Stimulated activated effector memory CD8-positive, alpha-beta T cell treated with anti-CD3 and anti-CD28 coated beads, Interleukin-12 subunit alpha, Interleukin-12 subunit beta, amount 100 ng/mL, for 72 hours (primary cell): Measurements from ENCODE around the gene MFRP.
"Not testable (repeated sequence)": the region's sequence is repeated elsewhere in the genome, so short reads cannot be mapped to it uniquely, and the experiment has no call there.

Experiments
- ATAC-seq: fragments of 150-1000 bp; cut with Tn5 transposase; 2 replicates; pipeline ENCODE4 v1.10.0; 2021
- DNase-seq, 2 donors: peaks; one replicate each; pipeline ENCODE4 v3.0.0; 2021 to 2022; ENCODE audit warnings: low spot score in 2 of 2
- H3K27ac Mint-ChIP-seq: one replicate; pipeline ENCODE4 v1.8.0; 2022; ENCODE audit warnings: mild to moderate bottlenecking, mixed read lengths
- H3K36me3 Mint-ChIP-seq: one replicate; pipeline ENCODE4 v1.8.0; 2022; ENCODE audit warnings: mild to moderate bottlenecking, mixed read lengths
- H3K4me1 Mint-ChIP-seq: one replicate; pipeline ENCODE4 v1.8.0; 2022; ENCODE audit warnings: mixed read lengths
- H3K4me3 Mint-ChIP-seq: one replicate; pipeline ENCODE4 v1.8.0; 2022; ENCODE audit warnings: mild to moderate bottlenecking, mixed read lengths
- H3K9me3 Mint-ChIP-seq: one replicate; pipeline ENCODE4 v1.8.0; 2022; ENCODE audit warnings: mixed read lengths

The MFRP gene

DNA sequence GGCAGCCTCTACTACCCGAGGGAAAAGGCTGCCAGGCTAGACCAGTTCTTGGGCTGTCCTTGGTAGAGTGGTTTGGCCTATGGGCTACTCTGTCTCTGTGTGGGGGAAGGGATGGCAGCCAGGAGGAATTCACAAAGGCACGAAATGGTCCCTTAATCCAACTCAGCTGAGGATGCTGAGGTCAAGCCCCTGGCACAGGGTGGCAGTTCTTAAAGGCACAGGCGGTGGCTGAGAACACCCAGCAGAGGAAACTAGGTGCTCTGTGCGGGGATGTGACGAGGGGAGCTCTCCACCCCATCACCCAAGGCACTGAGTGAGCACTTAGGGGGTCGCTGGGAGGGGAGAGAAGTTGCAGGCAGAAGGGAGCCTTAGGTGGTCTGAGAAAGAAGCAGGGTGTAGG is at the start of gene MFRP:
MFRP (minus strand) TSS at position 101 of the 400 bp plus-strand sequence. CDS start 192 bp downstream, outside the sequence.
- Mint-ChIP-seq H3K9me3 (no peaks in the 10 kb centered on the region), H3K4me1 (peaks cover 5% of the 10 kb centered on the region), H3K36me3 (peaks cover 9% of the 10 kb centered on the region), H3K27ac (peak within 1 kb of the TSS; percentile 63), H3K4me3 (no peak within 1 kb of the TSS)
- DNase-seq (no peak), ATAC-seq (no peak)

DNA sequence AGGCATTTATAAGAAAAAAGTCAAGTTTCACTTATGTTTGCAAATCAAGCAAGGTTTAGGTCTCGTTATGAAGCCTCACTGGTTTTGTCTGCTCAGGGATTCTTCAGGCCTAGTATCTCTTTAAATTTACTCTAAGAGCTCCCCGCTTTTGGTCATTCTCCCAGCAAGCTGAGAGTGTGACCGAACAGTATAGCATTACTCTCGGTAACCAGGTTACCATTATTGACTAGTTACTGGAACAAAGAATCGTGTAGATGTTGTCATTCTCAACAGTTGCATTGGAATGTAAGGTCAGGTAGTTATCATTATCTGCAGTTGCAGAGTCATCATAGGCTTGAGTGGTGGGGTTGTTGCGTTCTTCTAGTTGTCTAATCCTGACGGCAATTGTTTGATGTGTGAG is 44.8 kb upstream of the MFRP start:
- DNase-seq: no peak
- Mint-ChIP-seq H3K4me3 (no peak overlapping the region), H3K36me3 (no peaks in the 10 kb centered on the region), H3K4me1 (no peaks in the 10 kb centered on the region), H3K9me3 (no peaks in the 10 kb centered on the region), H3K27ac (no peak overlapping the region)
- no peak for ATAC-seq

DNA sequence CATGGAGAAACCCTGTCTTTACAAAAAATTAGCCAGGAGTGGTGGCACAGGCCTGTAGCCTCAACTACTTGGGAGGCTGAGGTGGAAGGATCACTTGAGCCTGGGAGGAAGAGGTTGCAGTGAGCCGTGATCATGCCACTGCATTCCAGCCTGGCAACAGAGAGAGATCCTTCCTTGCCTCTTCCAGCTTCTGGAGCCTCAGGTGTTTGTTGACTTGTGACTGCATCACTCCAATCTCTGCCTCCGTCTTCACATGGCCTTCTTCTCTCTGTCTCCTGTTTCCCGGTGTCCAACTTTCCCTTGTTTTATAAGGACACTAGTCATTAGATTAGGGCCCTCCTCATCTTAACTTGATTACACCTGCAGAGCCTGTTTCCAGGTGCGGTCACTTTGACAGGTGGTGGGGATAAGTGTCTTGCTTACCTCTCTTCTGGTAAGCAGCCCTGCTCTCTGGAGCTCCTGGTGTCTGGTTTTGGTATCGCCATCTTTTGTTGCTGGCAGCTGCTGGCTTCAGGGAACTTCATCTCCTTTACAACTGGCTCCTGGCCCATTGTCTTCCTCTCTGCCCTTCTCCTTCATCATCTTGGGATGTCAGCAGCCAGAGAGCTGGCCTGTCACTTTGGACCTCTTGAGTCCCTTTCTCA is 43.2 kb upstream of the MFRP start:
- no peak for DNase-seq
- Mint-ChIP-seq H3K36me3 (no peaks in the 10 kb centered on the region), H3K9me3 (no peaks in the 10 kb centered on the region), H3K4me3 (no peak overlapping the region), H3K4me1 (no peaks in the 10 kb centered on the region), H3K27ac (no peak overlapping the region)
- no peak for ATAC-seq

DNA sequence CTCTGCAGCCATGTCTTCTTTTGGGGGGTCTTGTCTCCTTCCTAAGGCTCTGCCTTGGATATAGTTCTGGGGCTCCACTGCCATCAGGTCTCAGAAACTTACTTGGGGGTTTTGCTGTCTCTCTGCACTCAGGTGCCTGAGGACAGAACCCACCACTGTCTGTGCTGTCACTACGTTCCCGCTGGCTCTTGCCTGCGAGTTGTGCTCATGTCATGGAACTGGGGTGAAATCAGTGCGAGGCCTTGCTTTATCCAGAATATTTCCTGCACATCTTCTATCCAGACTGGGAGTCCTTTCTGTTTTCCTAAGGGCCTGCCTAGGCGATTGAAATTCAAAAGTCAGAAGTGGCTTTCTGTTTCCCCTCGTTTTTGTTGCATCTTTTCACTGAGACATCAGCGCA is 41.6 kb upstream of the MFRP start:
- DNase-seq: no peak
- no peaks in the 10 kb centered on the region for H3K4me1 Mint-ChIP-seq
- no peaks in the 10 kb centered on the region for H3K36me3 Mint-ChIP-seq

DNA sequence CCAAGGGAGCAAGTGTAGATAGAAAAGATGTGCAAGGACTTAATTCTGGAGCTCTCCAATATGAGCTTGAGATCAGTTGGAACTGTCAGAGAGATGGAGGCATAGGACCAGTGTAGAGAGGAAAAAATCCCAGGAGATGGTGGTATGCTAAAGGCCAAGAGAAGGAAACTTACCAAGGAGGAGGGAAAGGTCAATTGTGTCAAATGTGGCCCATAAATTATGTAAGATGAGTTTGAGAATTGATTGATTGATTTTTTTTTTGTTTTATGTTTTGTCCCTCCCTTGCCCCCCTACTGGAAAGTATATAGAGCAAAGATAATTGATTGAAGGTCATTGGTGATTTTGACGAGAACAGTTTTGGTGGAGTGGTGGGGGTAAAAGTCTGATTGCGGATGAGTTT is 37.8 kb upstream of the MFRP start:
- no peak overlapping the region for H3K4me3 Mint-ChIP-seq
- no peaks in the 10 kb centered on the region for H3K4me1 Mint-ChIP-seq
- no peak overlapping the region for H3K27ac Mint-ChIP-seq
- ATAC-seq (no peak), DNase-seq (no peak)
- H3K9me3 Mint-ChIP-seq: no peaks in the 10 kb centered on the region
- H3K36me3 Mint-ChIP-seq: no peaks in the 10 kb centered on the region

More for the DNA sequence above, 41.6 kb upstream of the MFRP start:
- no peaks in the 10 kb centered on the region for H3K9me3 Mint-ChIP-seq
- no peak overlapping the region for H3K4me3 Mint-ChIP-seq
- no peak overlapping the region for H3K27ac Mint-ChIP-seq
- ATAC-seq: no peak

DNA sequence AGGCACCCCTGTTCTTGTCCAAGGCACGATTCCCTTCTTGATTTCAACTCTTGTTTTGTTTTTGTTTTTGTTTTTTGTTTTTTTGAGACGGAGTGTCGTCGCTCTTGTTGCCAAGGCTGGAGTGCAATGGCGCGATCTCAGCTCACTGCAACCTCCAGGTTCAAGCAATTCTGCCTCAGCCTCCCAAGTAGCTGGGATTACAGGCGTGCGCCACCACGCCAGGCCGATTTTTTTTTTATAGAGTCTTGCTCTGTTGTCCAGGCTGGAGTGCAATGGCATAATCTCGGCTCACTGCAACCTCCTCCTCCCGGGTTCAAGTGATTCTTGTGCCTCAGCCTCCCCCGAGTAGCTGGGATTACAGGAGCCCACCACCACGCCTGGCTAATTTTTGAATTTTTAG is 36.0 kb upstream of the MFRP start:
- H3K27ac Mint-ChIP-seq, ATAC-seq, H3K9me3 Mint-ChIP-seq, H3K36me3 Mint-ChIP-seq, DNase-seq, H3K4me1 Mint-ChIP-seq, H3K4me3 Mint-ChIP-seq: not testable (repeated sequence)

DNA sequence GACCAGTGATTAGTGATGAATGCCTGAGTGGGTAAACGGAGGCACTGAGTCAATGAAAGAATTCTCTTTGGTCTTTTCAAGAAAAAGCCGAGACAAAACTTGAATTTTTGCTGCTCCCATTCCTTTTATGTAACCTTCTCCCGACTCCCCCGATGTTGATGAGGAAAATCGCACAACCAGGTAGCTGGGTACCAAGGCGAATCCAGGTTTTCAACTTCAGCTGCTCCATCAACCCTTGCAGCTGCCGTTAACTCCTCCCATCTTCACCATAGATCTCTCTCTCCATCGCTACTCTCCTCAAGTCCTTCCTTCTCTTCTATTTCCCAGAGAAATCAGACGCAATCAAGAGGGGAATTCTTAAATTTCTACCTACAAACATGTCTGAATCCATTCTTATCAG is 35.6 kb upstream of the MFRP start:
- Mint-ChIP-seq H3K4me1 (no peaks in the 10 kb centered on the region), H3K27ac (no peak overlapping the region), H3K36me3 (no peaks in the 10 kb centered on the region), H3K4me3 (no peak overlapping the region), H3K9me3 (no peaks in the 10 kb centered on the region)
- ATAC-seq (no peak), DNase-seq (no peak)

DNA sequence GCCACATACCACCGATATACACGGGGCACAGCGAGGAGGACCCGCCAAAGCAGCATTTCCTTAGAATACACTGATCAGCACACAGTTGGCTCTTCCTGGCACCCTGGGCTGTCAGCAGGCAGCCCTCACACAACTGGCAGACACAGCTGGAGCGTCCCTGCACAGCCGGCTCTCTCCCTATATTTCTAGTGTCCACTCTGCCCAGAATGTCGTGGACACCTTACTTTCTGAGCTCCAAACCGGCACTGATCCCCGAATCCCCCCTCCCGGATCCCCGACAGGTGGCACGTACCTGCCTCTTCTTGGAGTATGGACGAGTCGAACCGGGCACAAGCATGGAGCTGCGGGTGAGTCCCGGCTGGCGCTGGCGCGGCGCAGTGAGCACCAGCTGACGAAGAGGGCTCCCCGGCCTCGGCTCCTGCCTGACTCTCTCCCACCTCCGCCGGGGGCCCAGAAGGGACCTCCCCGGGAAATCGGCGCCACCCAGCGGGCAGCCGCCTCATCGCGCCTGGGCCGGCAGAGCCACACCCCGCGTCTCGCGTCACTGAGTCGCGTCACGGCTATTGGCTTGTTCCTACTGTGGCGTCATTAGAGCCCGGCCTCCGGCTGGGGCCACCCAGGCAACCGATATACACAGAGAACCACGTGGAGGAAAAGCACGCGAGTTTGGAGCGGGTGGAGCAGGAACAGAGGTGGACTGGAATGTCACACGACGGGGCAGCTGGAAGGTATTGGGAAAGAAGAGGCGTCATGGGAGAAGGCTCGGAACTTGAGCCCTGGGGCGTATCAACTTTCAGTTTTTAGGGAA is 34.9 kb upstream of the MFRP start, which contains the start of gene USP2:
USP2 (minus strand) TSS at position 510 of the 808 bp plus-strand sequence. CDS start 8,210 bp downstream, outside the sequence.
- no peak within 1 kb of the TSS for H3K4me3 Mint-ChIP-seq
- peak; percentile 98 to 100 for DNase-seq
- ATAC-seq: peak; percentile 98
- no peak within 1 kb of the TSS for H3K27ac Mint-ChIP-seq
- no peaks in the 10 kb centered on the region for H3K36me3 Mint-ChIP-seq
- H3K9me3 Mint-ChIP-seq: no peaks in the 10 kb centered on the region
- H3K4me1 Mint-ChIP-seq: no peaks in the 10 kb centered on the region

DNA sequence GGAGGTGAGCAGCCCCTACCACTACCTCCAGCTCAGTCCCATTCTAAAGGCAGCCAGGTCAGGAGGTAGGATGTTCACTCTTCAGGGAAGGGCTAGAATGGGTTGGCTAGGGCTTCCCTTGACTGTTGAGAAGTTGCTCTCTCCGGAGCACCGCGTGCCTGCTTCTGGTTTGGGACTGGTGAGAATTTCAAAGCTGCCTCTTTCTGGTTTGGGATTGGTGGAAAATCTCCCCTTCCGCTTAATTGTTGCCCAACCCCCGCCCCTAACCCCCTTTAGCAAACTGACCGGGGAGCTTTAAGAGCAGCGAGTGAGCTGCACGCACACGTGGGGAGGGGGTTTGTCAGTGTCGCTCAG is 34.3 kb upstream of the MFRP start:
- ATAC-seq (no peak), DNase-seq (no peak)
- no peak overlapping the region for H3K27ac Mint-ChIP-seq

DNA sequence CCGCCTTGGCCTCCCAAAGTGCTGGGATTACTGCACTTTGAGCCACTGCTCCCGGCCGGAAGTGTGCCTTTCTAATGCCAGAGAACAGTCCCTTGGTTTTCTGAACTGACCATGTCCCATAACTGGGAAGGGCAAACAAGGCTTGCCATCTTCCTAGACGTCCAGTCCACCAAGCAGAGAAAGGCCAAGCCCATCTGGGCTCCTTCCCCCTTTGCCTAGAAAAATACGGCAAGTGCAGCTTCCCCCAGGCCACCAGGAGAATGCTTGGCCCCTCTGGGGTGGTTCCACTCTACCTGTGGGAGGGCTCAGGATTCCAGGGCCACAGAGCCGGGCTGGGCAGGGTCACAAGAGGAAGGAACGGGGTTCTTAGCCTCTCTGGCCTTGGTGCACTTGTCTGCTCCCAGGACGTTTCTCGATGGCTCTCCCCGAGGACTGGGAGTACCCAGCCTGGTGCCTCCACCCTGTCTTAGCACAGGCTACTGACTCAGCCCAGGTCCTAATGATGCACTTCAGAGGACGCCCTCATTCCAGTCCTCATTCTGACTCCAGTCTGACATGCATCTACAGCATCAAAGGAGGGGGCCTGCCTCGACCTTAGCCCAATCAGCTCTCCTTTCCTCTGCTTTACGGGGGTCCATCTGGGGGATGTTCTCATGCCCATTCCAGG is 33.8 kb upstream of the MFRP start:
- Mint-ChIP-seq H3K4me3 (no peak overlapping the region), H3K4me1 (no peaks in the 10 kb centered on the region), H3K27ac (no peak overlapping the region), H3K9me3 (no peaks in the 10 kb centered on the region), H3K36me3 (no peaks in the 10 kb centered on the region)
- ATAC-seq (no peak), DNase-seq (peak in 1 of 2 donors; percentile 53)

More for the DNA sequence above, 34.3 kb upstream of the MFRP start:
- no peak overlapping the region for H3K4me3 Mint-ChIP-seq
- no peaks in the 10 kb centered on the region for H3K4me1 Mint-ChIP-seq
- no peaks in the 10 kb centered on the region for H3K36me3 Mint-ChIP-seq
- H3K9me3 Mint-ChIP-seq: no peaks in the 10 kb centered on the region

DNA sequence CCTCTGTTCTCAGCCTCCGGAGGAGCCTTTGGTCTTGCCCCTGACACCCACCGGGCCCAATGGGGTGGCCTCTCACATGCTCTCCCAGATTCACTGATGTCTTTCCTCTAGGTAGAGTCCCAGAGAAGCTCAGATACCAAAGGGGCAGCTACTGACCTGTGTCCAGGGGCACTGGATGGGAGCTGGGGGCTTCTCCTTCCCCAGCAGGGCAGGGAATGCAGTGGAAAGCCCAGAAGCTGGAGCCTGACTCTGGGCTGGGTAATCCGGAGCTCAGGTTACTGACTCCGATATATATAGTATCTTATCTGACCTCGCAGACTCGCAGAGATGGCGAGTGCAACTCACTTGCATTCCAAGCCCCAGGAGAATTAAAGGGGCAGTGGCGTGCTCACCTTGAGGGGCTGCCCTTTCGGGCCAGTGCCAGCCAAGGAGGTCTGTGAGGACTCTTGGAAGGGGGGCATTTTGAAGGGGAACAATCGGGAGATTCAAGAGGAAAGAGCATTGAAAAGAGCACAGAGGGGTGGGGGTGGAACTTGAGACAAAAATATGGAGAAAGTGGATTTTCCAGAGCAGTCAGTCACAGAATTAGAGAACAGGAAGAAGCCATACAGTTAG is 32.5 kb upstream of the MFRP start:
- H3K9me3 Mint-ChIP-seq: no peaks in the 10 kb centered on the region
- H3K4me3 Mint-ChIP-seq: no peak overlapping the region
- H3K36me3 Mint-ChIP-seq: no peaks in the 10 kb centered on the region
- H3K4me1 Mint-ChIP-seq: peaks cover 3% of the 10 kb centered on the region
- H3K27ac Mint-ChIP-seq: no peak overlapping the region
- no peak for ATAC-seq
- DNase-seq: peak in 1 of 2 donors; percentile 45

DNA sequence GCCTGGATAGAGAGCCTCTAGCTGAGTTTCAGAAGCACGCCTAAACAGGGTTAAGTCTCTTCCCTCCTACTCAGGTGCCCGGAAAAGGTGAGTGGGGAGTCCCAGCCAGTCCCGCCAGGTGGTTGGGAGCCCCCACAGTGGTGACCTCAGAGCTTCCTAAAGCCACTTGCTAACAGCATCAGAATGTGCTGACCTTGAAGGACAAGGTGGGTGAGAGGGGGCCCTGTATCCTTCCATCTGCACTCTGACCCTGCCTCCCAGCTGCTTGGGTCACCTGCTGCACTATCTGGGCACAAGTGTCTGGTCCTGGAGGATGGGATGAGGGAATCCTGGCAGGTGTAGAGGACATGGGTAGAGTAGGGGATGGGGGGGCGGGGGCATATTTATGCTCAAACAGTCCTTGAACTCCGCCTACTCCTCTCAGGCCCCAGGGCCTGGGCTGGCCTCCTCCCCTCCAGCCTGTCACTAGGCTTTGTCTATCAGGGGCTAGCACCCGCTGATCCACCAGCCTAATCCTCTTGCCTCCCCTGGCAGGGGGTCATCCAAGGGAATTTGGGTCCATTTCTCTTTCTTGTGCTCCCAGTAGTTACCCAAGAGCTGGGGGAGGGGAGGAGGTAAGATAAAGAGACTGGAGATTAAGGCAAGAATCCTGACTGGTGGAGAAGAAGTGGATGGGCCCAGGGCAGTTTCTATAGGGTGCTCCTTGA is 31.6 kb upstream of the MFRP start:
- ATAC-seq (no peak), DNase-seq (peak in 1 of 2 donors; percentile 44)
- no peaks in the 10 kb centered on the region for H3K9me3 Mint-ChIP-seq
- H3K36me3 Mint-ChIP-seq: no peaks in the 10 kb centered on the region
- H3K4me1 Mint-ChIP-seq: peaks cover 11% of the 10 kb centered on the region
- no peak overlapping the region for H3K27ac Mint-ChIP-seq
- H3K4me3 Mint-ChIP-seq: no peak overlapping the region

DNA sequence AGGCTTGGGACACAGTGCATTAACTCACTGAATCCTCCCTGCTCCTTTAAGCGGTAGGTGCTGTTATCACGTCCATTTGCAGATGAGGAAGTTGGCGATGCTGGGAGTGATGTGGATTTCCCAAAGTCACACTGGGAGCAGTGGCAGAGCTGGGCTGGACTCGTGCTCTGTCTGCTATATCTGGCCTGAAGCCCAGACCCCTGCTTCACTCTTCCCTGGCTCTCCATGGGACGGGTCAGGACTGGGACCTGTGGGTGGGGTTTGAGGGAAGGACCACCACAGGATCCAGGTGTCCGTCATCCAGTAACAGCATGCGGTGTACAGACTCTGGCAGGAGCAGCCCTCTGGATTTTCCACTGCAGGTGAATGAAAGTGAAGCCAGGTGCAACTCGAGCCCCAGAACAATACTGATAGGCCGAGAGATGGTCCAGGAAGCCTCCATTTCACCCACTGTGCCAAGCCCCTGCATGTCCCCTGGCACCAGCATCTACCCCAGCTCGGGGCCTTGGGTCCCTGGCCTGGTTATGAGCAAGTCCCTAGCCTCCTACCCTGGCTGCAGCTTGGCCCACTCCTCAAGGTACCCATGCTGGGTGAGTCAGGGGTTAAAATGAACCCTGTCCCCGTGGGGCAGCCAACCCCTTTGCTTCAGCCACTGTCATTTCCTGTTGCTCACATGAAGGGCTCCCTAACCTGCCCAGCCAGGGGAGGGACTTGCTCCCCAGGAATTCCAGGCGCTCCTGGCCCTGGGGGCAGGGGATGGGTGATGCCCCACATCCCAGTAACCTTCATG is 30.8 kb upstream of the MFRP start:
- peak in 1 of 2 donors; percentile 44 for DNase-seq

DNA sequence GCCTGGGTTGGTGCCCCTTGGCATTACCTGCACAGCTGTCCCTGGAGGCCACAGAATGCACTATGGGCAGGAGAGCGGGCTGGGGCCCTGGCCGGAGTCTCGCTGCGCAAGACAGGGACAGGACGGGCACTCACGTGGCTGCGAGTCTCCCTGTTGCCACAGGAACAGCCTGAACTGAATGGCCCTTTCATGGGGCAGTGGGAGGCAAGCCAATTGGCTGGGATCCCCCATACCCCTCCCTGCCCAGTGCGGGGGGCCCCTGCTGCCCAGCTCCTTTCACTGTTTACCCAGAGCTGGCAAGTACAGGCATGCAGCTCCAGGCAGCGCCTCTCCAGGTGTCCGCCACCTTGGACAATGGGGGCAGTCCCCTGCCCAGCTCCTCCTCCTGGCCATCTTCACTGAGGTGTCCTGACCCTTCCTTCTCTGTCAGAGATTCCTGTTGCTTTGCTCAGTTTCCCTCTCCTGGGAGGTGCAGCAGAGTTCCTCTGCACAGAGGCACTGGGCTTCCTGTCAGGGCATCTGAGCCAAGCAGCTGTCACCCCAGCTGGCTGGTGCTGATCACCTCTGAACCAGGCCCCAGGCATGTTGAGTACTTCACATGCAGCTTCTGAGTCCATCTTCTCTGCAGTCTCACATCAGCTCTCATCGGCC is 29.8 kb upstream of the MFRP start:
- DNase-seq (peak in 1 of 2 donors; percentile 49), ATAC-seq (no peak)
- Mint-ChIP-seq H3K4me1 (peaks cover 16% of the 10 kb centered on the region), H3K4me3 (no peak overlapping the region), H3K27ac (no peak overlapping the region), H3K36me3 (no peaks in the 10 kb centered on the region), H3K9me3 (no peaks in the 10 kb centered on the region)

More for the DNA sequence above, 30.8 kb upstream of the MFRP start:
- no peaks in the 10 kb centered on the region for H3K9me3 Mint-ChIP-seq
- no peaks in the 10 kb centered on the region for H3K36me3 Mint-ChIP-seq
- H3K27ac Mint-ChIP-seq: no peak overlapping the region
- H3K4me1 Mint-ChIP-seq: peaks cover 13% of the 10 kb centered on the region
- no peak overlapping the region for H3K4me3 Mint-ChIP-seq
- ATAC-seq: no peak
